Breast epithelium (tissue), 3 donors: ENCODE results near the gene PHRF1.

ENCODE experiments used
- POLR2A ChIP-seq: fragments of 450-650 bp; IDR thresholded peaks from one replicate; pipeline ENCODE4 v1.6.1; 2016; ENCODE audit warnings: antibody characterized with exemption, mild to moderate bottlenecking, moderate library complexity
- POLR2AphosphoS5 ChIP-seq, 3 donors: sonication (generic); formaldehyde crosslinking; IDR thresholded peaks; one replicate each; pipeline ENCODE4 v1.6.1; 2017; ENCODE audit warnings: antibody characterized with exemption in 3 of 3

DNA sequence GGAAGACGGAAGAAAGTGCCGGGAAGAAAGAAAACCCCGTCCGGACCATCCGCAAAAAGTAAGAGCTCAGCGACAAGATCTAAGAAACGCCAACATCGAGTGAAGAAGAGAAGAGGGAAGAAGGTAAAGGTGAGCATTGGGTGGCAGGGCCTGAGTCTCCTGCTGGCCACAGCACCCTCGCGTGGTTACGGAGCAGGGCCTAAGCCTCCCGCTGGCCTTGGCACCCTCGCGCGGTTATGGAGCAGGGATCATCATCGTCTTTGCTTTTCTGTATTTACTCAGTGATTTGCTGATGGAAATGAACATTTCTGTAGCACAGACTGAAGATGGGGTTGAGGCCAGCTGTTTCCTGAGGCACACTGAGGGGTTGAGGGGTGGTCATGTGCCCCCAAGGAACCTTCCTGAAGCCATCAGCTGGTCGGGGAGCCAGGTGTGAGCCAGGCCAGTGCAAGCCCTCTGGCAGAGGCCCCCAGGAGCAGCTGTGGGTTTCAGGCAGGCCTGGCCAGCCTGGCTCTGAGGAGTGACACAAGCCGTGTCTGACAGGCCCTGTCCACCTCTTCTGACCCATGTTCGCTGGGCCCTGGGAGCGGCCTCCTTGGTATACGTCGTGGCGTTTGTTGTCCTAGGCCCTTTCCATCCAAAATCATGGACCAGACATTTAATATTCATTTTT lies 25.4 kb downstream of the PHRF1 start:
- TF ChIP-seq POLR2A = no peak
- TF ChIP-seq POLR2AphosphoS5 (IDR thresholded peaks at IDR 0.05) = no peak
